Measurements from ENCODE around the gene QARS1. TPM values are rescaled to one million over a fixed set of nuclear protein-coding genes. Genes with fewer than 3 reads are reported as not detected.

The QARS1 gene
- polyA plus RNA-seq, 3 donors: 142 to 326 (median 142) TPM

- H3K36me3 Mint-ChIP-seq: peaks cover 14 to 39% of the 10 kb centered on the region in 2 donors
- Histone ChIP-seq H3K36me3 (replicated peaks in 1 of 2; ENCODE audit: control insufficient read depth in 1 of 2, insufficient read depth in 2 of 2, low read length in 2 of 2) (peaks cover 9 to 32% of the 10 kb centered on the region in 2 donors), H3K4me2 (replicated peaks; ENCODE audit: extremely low read depth, low read length, poor library complexity, severe bottlenecking) (peak overlapping the region; percentile 99), H3K9me3 (replicated peaks in 1 of 2; ENCODE audit: control insufficient read depth in 1 of 2, insufficient read depth in 1 of 2, low read length in 2 of 2) (no peaks in the 10 kb centered on the region), H3K4me3 (replicated peaks in 1 of 3; ENCODE audit: low read depth in 2 of 3, low read length in 3 of 3) (peak overlapping the region; percentile 55 to 87 (median 78)), H3K27me3 (ENCODE audit: control insufficient read depth in 2 of 2, insufficient read depth in 2 of 2, low read length in 2 of 2) (no peaks in the 10 kb centered on the region), H2AFZ (ENCODE audit: insufficient read depth, low read depth, low read length, poor library complexity, severe bottlenecking) (peak overlapping the region; percentile 78), H3K27ac (ENCODE audit: low read depth in 1 of 2, low read length in 2 of 2) (peak overlapping the region; percentile 75 to 93), H3K9ac (ENCODE audit: insufficient read depth, low read length, poor library complexity, severe bottlenecking) (peak overlapping the region; percentile 91), H3K4me1 (ENCODE audit: control insufficient read depth in 1 of 2, insufficient read depth in 2 of 2, low read length in 2 of 2) (peaks cover 20 to 31% of the 10 kb centered on the region in 2 donors), H4K20me1 (ENCODE audit: insufficient read depth, low read length) (peaks cover 49% of the 10 kb centered on the region), H3K79me2 (ENCODE audit: insufficient read depth, low read length) (peaks cover 53% of the 10 kb centered on the region)
- no peaks in the 10 kb centered on the region for H3K9me3 Mint-ChIP-seq
- no peaks in the 10 kb centered on the region for H3K27me3 Mint-ChIP-seq (ENCODE audit: low read depth in 3 of 3)
- TF ChIP-seq, protein P1, sequence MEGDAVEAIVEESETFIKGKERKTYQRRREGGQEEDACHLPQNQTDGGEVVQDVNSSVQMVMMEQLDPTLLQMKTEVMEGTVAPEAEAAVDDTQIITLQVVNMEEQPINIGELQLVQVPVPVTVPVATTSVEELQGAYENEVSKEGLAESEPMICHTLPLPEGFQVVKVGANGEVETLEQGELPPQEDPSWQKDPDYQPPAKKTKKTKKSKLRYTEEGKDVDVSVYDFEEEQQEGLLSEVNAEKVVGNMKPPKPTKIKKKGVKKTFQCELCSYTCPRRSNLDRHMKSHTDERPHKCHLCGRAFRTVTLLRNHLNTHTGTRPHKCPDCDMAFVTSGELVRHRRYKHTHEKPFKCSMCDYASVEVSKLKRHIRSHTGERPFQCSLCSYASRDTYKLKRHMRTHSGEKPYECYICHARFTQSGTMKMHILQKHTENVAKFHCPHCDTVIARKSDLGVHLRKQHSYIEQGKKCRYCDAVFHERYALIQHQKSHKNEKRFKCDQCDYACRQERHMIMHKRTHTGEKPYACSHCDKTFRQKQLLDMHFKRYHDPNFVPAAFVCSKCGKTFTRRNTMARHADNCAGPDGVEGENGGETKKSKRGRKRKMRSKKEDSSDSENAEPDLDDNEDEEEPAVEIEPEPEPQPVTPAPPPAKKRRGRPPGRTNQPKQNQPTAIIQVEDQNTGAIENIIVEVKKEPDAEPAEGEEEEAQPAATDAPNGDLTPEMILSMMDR (IDR thresholded peaks at IDR 0.05): no peak
- peak overlapping the region; percentile 87 to 93 for H3K4me3 Mint-ChIP-seq
- peak overlapping the region; percentile 91 to 95 (median 91) for H3K27ac Mint-ChIP-seq
- intact Hi-C loops (cut with micrococcal nuclease): loop anchor here (5.0 kb wide), 2 partner anchors 71 to 106 kb away; partner anchors contain the start of gene NDUFAF3 (in 2 of the 2)
- under 1% methylated on average over 75 of the region's 86 CpGs for WGBS (ENCODE audit: insufficient coverage)
- DNase-seq: peak; percentile 44 to 65 (median 60)
- peaks cover 21% of the 10 kb centered on the region for H3K4me1 Mint-ChIP-seq
Measured at GRCh38 chr3:49092938-49093852, 11.4 kb downstream of the QARS1 start.

GRCh38 chr3:49081429-49081828 is 23.1 kb downstream of the QARS1 start:
- Histone ChIP-seq H3K9ac (ENCODE audit: insufficient read depth, low read length, poor library complexity, severe bottlenecking) (no peak overlapping the region), H3K4me3 (replicated peaks in 1 of 3; ENCODE audit: low read depth in 2 of 3, low read length in 3 of 3) (no peak overlapping the region), H4K20me1 (ENCODE audit: insufficient read depth, low read length) (peaks cover 95% of the 10 kb centered on the region), H3K36me3 (replicated peaks in 1 of 2; ENCODE audit: control insufficient read depth in 1 of 2, insufficient read depth in 2 of 2, low read length in 2 of 2) (peaks cover 19 to 45% of the 10 kb centered on the region in 2 donors), H3K4me1 (ENCODE audit: control insufficient read depth in 1 of 2, insufficient read depth in 2 of 2, low read length in 2 of 2) (no peaks in the 10 kb centered on the region), H3K27ac (ENCODE audit: low read depth in 1 of 2, low read length in 2 of 2) (no peak overlapping the region), H3K9me3 (replicated peaks in 1 of 2; ENCODE audit: control insufficient read depth in 1 of 2, insufficient read depth in 1 of 2, low read length in 2 of 2) (no peaks in the 10 kb centered on the region), H3K27me3 (ENCODE audit: control insufficient read depth in 2 of 2, insufficient read depth in 2 of 2, low read length in 2 of 2) (no peaks in the 10 kb centered on the region), H2AFZ (ENCODE audit: insufficient read depth, low read depth, low read length, poor library complexity, severe bottlenecking) (no peak overlapping the region), H3K79me2 (ENCODE audit: insufficient read depth, low read length) (peaks cover 95% of the 10 kb centered on the region), H3K4me2 (replicated peaks; ENCODE audit: extremely low read depth, low read length, poor library complexity, severe bottlenecking) (no peak overlapping the region)
- Mint-ChIP-seq H3K36me3 (peaks cover 16 to 47% of the 10 kb centered on the region in 2 donors), H3K4me1 (no peaks in the 10 kb centered on the region), H3K27ac (no peak overlapping the region), H3K27me3 (ENCODE audit: low read depth in 3 of 3) (no peaks in the 10 kb centered on the region), H3K4me3 (no peak overlapping the region), H3K9me3 (no peaks in the 10 kb centered on the region)
- no peak for DNase-seq
- WGBS (ENCODE audit: insufficient coverage): 100% methylated on average over 5 of the region's 8 CpGs
- intact Hi-C loops (cut with micrococcal nuclease): no loop called here
- TF ChIP-seq, protein P1 (IDR thresholded peaks at IDR 0.05): no peak

Measured in CD14-positive monocyte (primary cell).